ENCODE data around the gene SULT1C2. TPM values are rescaled to one million over a fixed set of nuclear protein-coding genes. Genes with fewer than 3 reads are reported as not detected.

The SULT1C2 gene
- total and polyA plus RNA-seq, 2 of the 13 experiments (the other 11 are each of a cell fraction or from before 2014, with no cell fraction given), result 4.0 to 6.2 TPM

- TF ChIP-seq HOMEZ (CRISPR knock-in tag; IDR thresholded peaks at IDR 0.05; ENCODE audit: low read depth), result peak; percentile 55; the same call in 1 of the 2 replicates
- peak; percentile 67; the same call in 1 of the 2 replicates for TF ChIP-seq AHDC1 (CRISPR knock-in tag; IDR thresholded peaks at IDR 0.05; ENCODE audit: borderline replicate concordance)
- no peak for TF ChIP-seq ZNF678 (CRISPR knock-in tag; IDR thresholded peaks at IDR 0.05)
- peak; percentile 90; the same call in 1 of the 2 replicates for TF ChIP-seq ZNF124 (CRISPR knock-in tag; IDR thresholded peaks at IDR 0.05)
- TF ChIP-seq MTA3 (CRISPR knock-in tag; IDR thresholded peaks at IDR 0.05), result no peak
- TF ChIP-seq TCF7 (IDR thresholded peaks at IDR 0.05; ENCODE audit: low read depth), result no peak
- TF ChIP-seq KAT8 (CRISPR knock-in tag; IDR thresholded peaks at IDR 0.05), result peak; percentile 56; the same call in 1 of the 2 replicates
- peak; percentile 85 for TF ChIP-seq ZMYM4 (CRISPR knock-in tag; IDR thresholded peaks at IDR 0.05)
- TF ChIP-seq ZNF672 (CRISPR knock-in tag; IDR thresholded peaks at IDR 0.05), result no peak
- TF ChIP-seq FOXP4 (CRISPR knock-in tag; IDR thresholded peaks at IDR 0.05), result peak; percentile 29; the same call in 1 of the 2 replicates
- peak; percentile 54; the same call in 1 of the 2 replicates for TF ChIP-seq SOX5 (CRISPR knock-in tag; IDR thresholded peaks at IDR 0.05; ENCODE audit: borderline replicate concordance)
- TF ChIP-seq FOXA1 (IDR thresholded peaks at IDR 0.05), result no peak
- peak; percentile 81 for TF ChIP-seq FOXA1 (CRISPR knock-in tag; IDR thresholded peaks at IDR 0.05)
- no peak for TF ChIP-seq IKZF4 (CRISPR knock-in tag; IDR thresholded peaks at IDR 0.05; ENCODE audit: borderline replicate concordance, low read depth, not compliant biosample characterization)
- TF ChIP-seq KDM6A (CRISPR knock-in tag; IDR thresholded peaks at IDR 0.05; ENCODE audit: low read depth), result peak; percentile 41; the same call in 1 of the 2 replicates
- peak; percentile 77; the same call in 1 of the 2 replicates for TF ChIP-seq ZNF710 (CRISPR knock-in tag; IDR thresholded peaks at IDR 0.05; ENCODE audit: borderline replicate concordance)
- TF ChIP-seq SALL2 (CRISPR knock-in tag; IDR thresholded peaks at IDR 0.05), result no peak
Measured at GRCh38 chr2:108288534-108289106, at the start of gene SULT1C2 (continued).
